ENCODE data around the gene SEC14L2. TPM values are rescaled to one million over a fixed set of nuclear protein-coding genes. Genes with fewer than 3 reads are reported as not detected.

SEC14L2 gene
- total RNA-seq, 1 donor from 2014 or later, result 5.7 TPM

DNA sequence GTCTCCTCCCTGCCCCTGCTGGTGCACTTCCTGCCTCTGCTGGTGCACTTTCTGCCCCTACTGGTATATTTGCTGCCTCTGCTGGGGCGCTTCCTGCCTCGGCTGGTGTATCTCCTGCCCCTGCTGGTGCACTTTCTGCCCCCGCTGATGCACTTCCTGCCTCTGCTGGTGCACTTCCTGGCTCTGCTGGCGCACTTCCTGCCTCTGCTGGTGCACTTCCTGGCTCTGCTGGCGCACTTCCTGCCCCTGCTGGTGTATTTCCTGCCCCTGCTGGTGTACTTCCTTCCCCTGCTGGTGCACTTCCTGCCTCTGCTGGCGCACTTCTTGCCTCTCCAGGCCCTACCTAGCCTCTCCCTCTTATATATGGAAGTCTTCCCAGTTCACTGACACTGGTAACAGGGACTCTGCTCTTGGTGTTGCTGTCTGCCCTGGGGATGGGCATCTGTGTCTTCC is 38.9 kb downstream of the SEC14L2 start:
- H2AFZ ChIP-seq (replicated peaks), result no peak overlapping the region
- H3K27ac Mint-ChIP-seq, result no peak overlapping the region

DNA sequence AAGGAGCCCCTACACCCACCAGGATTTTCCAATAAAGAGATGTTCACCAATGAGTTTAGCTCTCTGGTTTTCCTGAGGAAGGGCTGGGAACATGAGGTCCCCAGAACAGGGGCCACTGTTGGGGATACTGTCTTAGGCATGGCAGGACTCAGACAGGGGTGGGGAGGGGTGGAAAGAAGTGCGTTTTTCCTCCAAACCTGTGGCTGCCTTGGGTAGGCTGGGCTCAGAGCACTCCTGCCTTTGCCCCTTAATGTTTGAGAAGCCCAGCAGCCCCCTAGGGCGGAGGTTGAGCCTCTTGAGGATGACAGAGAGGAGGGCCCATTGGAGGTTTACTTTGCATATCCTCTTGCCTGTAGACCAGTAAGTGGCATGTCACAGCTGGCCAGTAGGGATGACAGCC is 39.4 kb downstream of the SEC14L2 start:
- Histone ChIP-seq H3K9ac (no peak overlapping the region), H3K4me3 (no peak overlapping the region), H3F3A (ENCODE audit: low read depth) (no peaks in the 10 kb centered on the region), H3K36me3 (no peaks in the 10 kb centered on the region), H3K9me3 (ENCODE audit: low read depth) (no peaks in the 10 kb centered on the region), H3K4me1 (no peaks in the 10 kb centered on the region), H3K4me2 (no peak overlapping the region), H2AFZ (replicated peaks) (no peak overlapping the region), H3K27me3 (no peaks in the 10 kb centered on the region), H3K79me2 (ENCODE audit: low read depth) (no peaks in the 10 kb centered on the region), H4K20me1 (ENCODE audit: low read depth) (no peaks in the 10 kb centered on the region), H3K27ac (no peak overlapping the region)
- no peaks in the 10 kb centered on the region for H3K27me3 Mint-ChIP-seq (ENCODE audit: insufficient read depth, low read depth)
- no peak for DNase-seq (ENCODE audit: low spot score)
- no peaks in the 10 kb centered on the region for H3K9me3 Mint-ChIP-seq
- TF ChIP-seq EZH2 (IDR thresholded peaks at IDR 0.05), result no peak
- TF ChIP-seq EZH2phosphoT487 (IDR thresholded peaks at IDR 0.05), result no peak
- no peak for TF ChIP-seq CTCF (IDR thresholded peaks at IDR 0.05)
- H3K36me3 Mint-ChIP-seq, result no peaks in the 10 kb centered on the region
- peaks cover 10% of the 10 kb centered on the region for H3K4me1 Mint-ChIP-seq
- H3K27ac Mint-ChIP-seq, result no peak overlapping the region
- H3K4me3 Mint-ChIP-seq, result no peak overlapping the region

More for the DNA sequence above, 38.9 kb downstream of the SEC14L2 start:
- H3K4me1 Mint-ChIP-seq, result peaks cover 6% of the 10 kb centered on the region
- Histone ChIP-seq H3K27me3 (no peaks in the 10 kb centered on the region), H3K36me3 (no peaks in the 10 kb centered on the region), H3K4me1 (no peaks in the 10 kb centered on the region), H4K20me1 (ENCODE audit: low read depth) (no peaks in the 10 kb centered on the region), H3K9me3 (ENCODE audit: low read depth) (no peaks in the 10 kb centered on the region), H3K79me2 (ENCODE audit: low read depth) (no peaks in the 10 kb centered on the region), H3F3A (ENCODE audit: low read depth) (no peaks in the 10 kb centered on the region), H3K4me3 (no peak overlapping the region), H3K27ac (no peak overlapping the region), H3K4me2 (no peak overlapping the region), H3K9ac (no peak overlapping the region)
- H3K27me3 Mint-ChIP-seq (ENCODE audit: insufficient read depth, low read depth), result no peaks in the 10 kb centered on the region
- H3K9me3 Mint-ChIP-seq, result no peaks in the 10 kb centered on the region
- no peaks in the 10 kb centered on the region for H3K36me3 Mint-ChIP-seq
- no peak for DNase-seq (ENCODE audit: low spot score)
- TF ChIP-seq EZH2phosphoT487 (IDR thresholded peaks at IDR 0.05), result no peak
- TF ChIP-seq EZH2 (IDR thresholded peaks at IDR 0.05), result no peak
- TF ChIP-seq CTCF (IDR thresholded peaks at IDR 0.05), result no peak
- no peak overlapping the region for H3K4me3 Mint-ChIP-seq

GRCh38 chr22:30438559-30438958 is 41.7 kb downstream of the SEC14L2 start:
- H3K27me3 ChIP-seq, result no peaks in the 10 kb centered on the region
- H3K36me3 Mint-ChIP-seq, result no peaks in the 10 kb centered on the region
- no peak overlapping the region for H3K4me3 Mint-ChIP-seq
- H3K4me1 Mint-ChIP-seq, result peaks cover 12% of the 10 kb centered on the region
- no peaks in the 10 kb centered on the region for H4K20me1 ChIP-seq (ENCODE audit: low read depth)
- no peak overlapping the region for H3K4me2 ChIP-seq
- H3K27ac Mint-ChIP-seq, result no peak overlapping the region
- DNase-seq (ENCODE audit: low spot score), result no peak
- no peaks in the 10 kb centered on the region for H3K9me3 ChIP-seq (ENCODE audit: low read depth)
- H3K9me3 Mint-ChIP-seq, result no peaks in the 10 kb centered on the region
- H3K4me1 ChIP-seq, result no peaks in the 10 kb centered on the region
- no peak overlapping the region for H3K9ac ChIP-seq
- TF ChIP-seq EZH2phosphoT487 (IDR thresholded peaks at IDR 0.05) (no peak), EZH2 (IDR thresholded peaks at IDR 0.05) (no peak), CTCF (IDR thresholded peaks at IDR 0.05) (no peak)
- no peaks in the 10 kb centered on the region for H3K36me3 ChIP-seq
- no peak overlapping the region for H3K4me3 ChIP-seq
- no peaks in the 10 kb centered on the region for H3K79me2 ChIP-seq (ENCODE audit: low read depth)
- H3K27ac ChIP-seq, result no peak overlapping the region
- H3K27me3 Mint-ChIP-seq (ENCODE audit: insufficient read depth, low read depth), result no peaks in the 10 kb centered on the region
- H3F3A ChIP-seq (ENCODE audit: low read depth), result no peaks in the 10 kb centered on the region
- H2AFZ ChIP-seq (replicated peaks), result no peak overlapping the region
